SU-DHL-6 (cell line): ENCODE data around the gene NSUN2.

Experiments used
- CTCF ChIP-seq: fragments of 200-600 bp; sonication (generic); IDR thresholded peaks from one replicate; pipeline ENCODE4 v1.5.1; 2017; ENCODE audit warnings: antibody characterized with exemption, mild to moderate bottlenecking, low read length, moderate library complexity; ENCODE audit not compliant: insufficient read depth, poor library complexity, severe bottlenecking
- EZH2phosphoT487 ChIP-seq: fragments of 200-600 bp; sonication (generic), shearing (Covaris generic); conservative IDR thresholded peaks from 2 replicates; pipeline ENCODE4 v1.6.1; 2018; ENCODE audit warnings: mild to moderate bottlenecking, antibody characterized with exemption, low read length, moderate library complexity, mixed read lengths

GRCh38 chr5:6551287-6551954 lies 81.4 kb downstream of the NSUN2 start:
- no peak for TF ChIP-seq CTCF
- TF ChIP-seq EZH2phosphoT487: no peak
